Jurkat, Clone E6-1 (cell line): ENCODE results near the gene ZNF200.
"Not testable (repeated sequence)": the region's sequence is repeated elsewhere in the genome, so short reads cannot be mapped to it uniquely, and the experiment has no call there.

Source experiments
- DNase-seq: peaks from one replicate; pipeline ENCODE4 v3.0.0-alpha.2; 2011; ENCODE audit warnings: low read depth, low spot score
- H3K4me3 ChIP-seq: 2 replicates; pipeline ENCODE4 v1.5.1; 2011; ENCODE audit warnings: mild to moderate bottlenecking, low read length, control low read depth, moderate library complexity

Gene ZNF200

GRCh38 chr16:3212006-3212405 lies 23.0 kb downstream of the ZNF200 start:
- H3K4me3 ChIP-seq, result no peak overlapping the region
- no peak for DNase-seq

- no peak overlapping the region for H3K4me3 ChIP-seq
- DNase-seq, result no peak
These were observed 27.6 kb downstream of the ZNF200 start for GRCh38 chr16:3207086-3207953.

- H3K4me3 ChIP-seq, DNase-seq: not testable (repeated sequence)
These were observed 29.0 kb downstream of the ZNF200 start for GRCh38 chr16:3205939-3206338.

- no peak for DNase-seq
- no peak overlapping the region for H3K4me3 ChIP-seq
These were observed 31.9 kb downstream of the ZNF200 start for GRCh38 chr16:3202903-3203539.

- DNase-seq, result no peak
- H3K4me3 ChIP-seq, result no peak overlapping the region
These were observed 36.5 kb downstream of the ZNF200 start for GRCh38 chr16:3198334-3199072.

GRCh38 chr16:3197694-3198333 lies 37.1 kb downstream of the ZNF200 start:
- not testable (repeated sequence) for H3K4me3 ChIP-seq, DNase-seq

GRCh38 chr16:3195975-3196374 lies 39.0 kb downstream of the ZNF200 start:
- H3K4me3 ChIP-seq, result no peak overlapping the region
- no peak for DNase-seq

- DNase-seq, result no peak
- H3K4me3 ChIP-seq, result no peak overlapping the region
These were observed 40.2 kb downstream of the ZNF200 start for GRCh38 chr16:3194792-3195191.

GRCh38 chr16:3193221-3194212 lies 41.4 kb downstream of the ZNF200 start:
- no peak for DNase-seq
- H3K4me3 ChIP-seq, result no peak overlapping the region

GRCh38 chr16:3192476-3193019 lies 42.4 kb downstream of the ZNF200 start:
- DNase-seq, result no peak

GRCh38 chr16:3190949-3191353 lies 44.0 kb downstream of the ZNF200 start:
- no peak for DNase-seq
- no peak overlapping the region for H3K4me3 ChIP-seq

More at GRCh38 chr16:3192476-3193019, 42.4 kb downstream of the ZNF200 start:
- no peak overlapping the region for H3K4me3 ChIP-seq

GRCh38 chr16:3189869-3190268 lies 45.1 kb downstream of the ZNF200 start:
- DNase-seq, result no peak
- H3K4me3 ChIP-seq, result no peak overlapping the region

- DNase-seq, result no peak
- no peak overlapping the region for H3K4me3 ChIP-seq
These were observed 45.8 kb downstream of the ZNF200 start for GRCh38 chr16:3188925-3189825.

- H3K4me3 ChIP-seq, result no peak overlapping the region
- DNase-seq, result no peak
These were observed 46.4 kb downstream of the ZNF200 start for GRCh38 chr16:3188675-3188924.

GRCh38 chr16:3187798-3188674 lies 46.9 kb downstream of the ZNF200 start, which contains the start of gene OR1F1:
TSS of gene OR1F1 (plus strand) at chr16:3188204.
- no peak within 1 kb of the TSS for H3K4me3 ChIP-seq
- DNase-seq, result peak; percentile 91

- DNase-seq, result no peak
- no peak overlapping the region for H3K4me3 ChIP-seq
These were observed 47.8 kb downstream of the ZNF200 start for GRCh38 chr16:3186946-3187690.
